HL-60/S4 (cell line): ENCODE results near the gene DUSP22.

Source experiments
- in situ Hi-C: fragments of 300-500 bp; cut with MboI; formaldehyde crosslinking; loops from 2 replicates; pipeline ENCODE4 v1.14.3; 2022; ENCODE audit warnings: low sequenced_read_pairs

Gene DUSP22

DNA sequence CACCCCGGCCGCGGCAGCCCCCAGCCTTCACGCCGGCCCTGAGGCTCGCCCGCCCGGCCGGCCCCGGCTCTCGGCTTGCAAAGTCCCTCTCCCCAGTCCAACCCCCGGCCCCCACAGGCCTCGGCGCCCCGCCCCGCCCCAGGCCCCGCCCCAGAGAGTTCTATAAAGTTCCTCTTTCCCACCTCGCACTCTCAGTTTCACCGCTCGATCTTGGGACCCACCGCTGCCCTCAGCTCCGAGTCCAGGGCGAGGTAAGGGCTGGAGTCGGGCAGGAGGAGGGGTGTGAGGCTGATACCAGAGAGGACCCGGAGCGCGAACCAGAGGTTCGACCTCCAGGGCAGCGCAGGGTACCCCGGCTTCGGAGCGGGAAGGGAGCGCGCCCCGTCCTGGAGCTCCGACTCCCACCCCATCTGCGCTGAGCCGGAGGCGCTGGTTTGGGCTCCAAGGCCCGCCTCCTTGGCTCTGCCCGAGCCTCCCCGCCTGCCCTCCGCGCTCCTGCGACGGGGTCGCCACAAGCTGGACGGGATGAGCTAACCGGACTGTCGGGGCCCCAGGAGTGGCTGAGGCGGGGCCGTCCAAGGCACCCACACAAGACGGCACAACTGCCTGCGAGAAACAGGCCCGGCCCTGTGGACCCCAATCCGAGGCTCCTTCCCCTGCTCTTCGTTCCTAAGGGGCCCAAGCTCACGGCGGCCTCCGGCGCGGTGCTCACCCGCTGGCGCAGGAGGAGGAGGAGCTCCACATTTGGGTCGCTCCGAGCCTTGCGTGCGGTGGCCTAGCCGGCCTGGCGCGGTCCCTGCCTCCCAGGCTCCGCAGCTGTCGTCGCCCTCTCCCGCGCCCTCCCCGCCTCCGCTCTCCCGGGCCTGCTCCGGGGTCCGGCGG lies 99.5 kb downstream of the DUSP22 start, which contains the start of gene IRF4:
TSS of gene IRF4 (plus strand) at position 194 of the 882 bp plus-strand sequence. CDS start 1,401 bp downstream, outside the sequence.
- in situ Hi-C loops: no loop called here

DNA sequence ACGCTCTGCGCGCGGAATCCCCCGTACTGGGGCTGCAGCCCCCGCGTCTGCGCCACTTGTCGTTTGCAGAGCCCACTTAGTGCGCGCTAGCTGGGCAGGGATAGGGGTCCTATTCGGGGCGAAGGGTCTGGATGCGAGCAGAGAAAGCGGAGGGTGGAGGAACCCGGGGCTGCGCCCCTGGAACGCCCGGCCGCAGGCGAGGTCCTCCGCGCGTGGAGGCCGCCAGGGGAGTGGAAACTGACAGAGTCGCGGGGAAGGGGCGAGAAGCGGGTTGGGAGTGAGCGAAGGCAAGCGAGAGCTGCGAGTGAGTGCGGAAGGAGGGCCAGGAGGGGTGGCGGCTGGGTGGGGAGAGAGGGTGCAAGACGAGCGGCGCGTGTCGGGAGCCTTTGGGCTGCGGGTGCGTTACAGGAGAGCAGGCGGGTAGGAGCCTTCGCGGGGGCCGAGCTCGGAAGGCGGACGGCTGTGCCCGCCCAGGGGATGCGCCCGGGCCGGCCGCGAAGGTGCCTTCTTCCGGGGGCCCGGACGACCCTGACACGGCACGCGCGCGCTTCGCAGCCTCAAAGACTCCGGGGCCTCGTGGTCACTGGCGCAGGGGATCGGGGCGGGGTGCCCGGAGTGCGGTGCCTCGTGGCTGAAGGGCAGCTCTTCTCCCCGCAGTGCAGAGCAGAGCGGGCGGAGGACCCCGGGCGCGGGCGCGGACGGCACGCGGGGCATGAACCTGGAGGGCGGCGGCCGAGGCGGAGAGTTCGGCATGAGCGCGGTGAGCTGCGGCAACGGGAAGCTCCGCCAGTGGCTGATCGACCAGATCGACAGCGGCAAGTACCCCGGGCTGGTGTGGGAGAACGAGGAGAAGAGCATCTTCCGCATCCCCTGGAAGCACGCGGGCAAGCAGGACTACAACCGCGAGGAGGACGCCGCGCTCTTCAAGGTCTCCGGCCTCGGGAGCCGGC lies 100.4 kb downstream of the DUSP22 start:
- in situ Hi-C loops: no loop called here

- in situ Hi-C loops: no loop called here
Observed at GRCh38 chr6:393391-394221, 101.3 kb downstream of the DUSP22 start.

- in situ Hi-C loops: no loop called here
Observed at GRCh38 chr6:394641-395289, 102.5 kb downstream of the DUSP22 start.

GRCh38 chr6:395432-396125 lies 103.3 kb downstream of the DUSP22 start:
- in situ Hi-C loops: no loop called here

DNA sequence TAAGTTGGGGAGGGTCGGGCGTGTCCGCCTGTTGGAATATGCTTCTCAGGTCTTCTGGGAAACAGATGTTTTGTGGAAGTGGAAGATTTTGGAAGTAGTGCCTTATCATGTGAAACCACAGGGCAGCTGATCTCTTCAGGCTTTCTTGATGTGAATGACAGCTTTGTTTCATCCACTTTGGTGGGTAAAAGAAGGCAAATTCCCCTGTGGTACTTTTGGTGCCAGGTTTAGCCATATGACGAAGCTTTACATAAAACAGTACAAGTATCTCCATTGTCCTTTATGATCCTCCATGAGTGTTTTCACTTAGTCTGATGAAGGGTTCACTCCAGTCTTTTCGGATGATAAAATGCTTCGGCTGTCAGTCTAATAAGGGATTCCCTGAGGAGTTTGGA lies 103.8 kb downstream of the DUSP22 start:
- in situ Hi-C loops: no loop called here

- in situ Hi-C loops: no loop called here
Observed at GRCh38 chr6:397056-397455, 104.8 kb downstream of the DUSP22 start.

DNA sequence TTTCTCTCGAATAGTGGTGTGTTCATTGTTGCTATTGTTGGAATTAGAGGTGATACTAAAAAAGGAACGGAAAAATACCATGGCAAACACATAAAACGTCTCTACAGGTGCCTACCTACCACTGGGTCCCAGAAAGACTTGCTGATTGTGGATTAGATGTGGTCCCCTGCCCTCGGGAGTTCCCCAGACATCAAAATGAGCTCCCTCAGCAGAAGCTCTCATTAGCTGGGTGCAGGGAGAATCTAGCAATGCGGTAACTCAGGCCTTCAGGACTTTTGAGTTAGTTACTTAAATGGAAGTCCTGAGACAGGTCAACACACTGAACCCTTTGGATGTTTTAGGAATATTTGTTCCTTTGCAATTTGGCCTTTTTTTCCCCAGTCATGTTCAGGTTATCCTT lies 105.3 kb downstream of the DUSP22 start:
- in situ Hi-C loops: no loop called here

DNA sequence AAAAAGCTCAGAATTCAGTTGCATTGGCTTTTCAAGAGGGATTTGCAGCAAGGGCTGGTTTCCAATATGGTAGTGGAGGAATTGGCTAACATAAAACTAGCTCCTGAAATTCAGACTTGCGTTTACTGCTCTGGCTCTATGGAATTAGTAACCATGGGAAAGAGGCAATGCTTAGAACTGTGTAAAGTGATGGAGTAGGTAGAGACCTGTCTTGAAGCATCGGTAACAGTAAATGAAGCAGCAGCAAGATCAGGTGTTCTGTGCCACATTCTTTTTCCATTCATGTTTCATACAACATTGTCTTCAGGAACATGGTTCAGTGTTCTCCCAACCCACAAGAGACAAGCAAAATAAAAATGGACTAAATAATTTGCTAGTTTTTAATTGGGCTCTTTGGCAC lies 105.8 kb downstream of the DUSP22 start:
- in situ Hi-C loops: no loop called here

DNA sequence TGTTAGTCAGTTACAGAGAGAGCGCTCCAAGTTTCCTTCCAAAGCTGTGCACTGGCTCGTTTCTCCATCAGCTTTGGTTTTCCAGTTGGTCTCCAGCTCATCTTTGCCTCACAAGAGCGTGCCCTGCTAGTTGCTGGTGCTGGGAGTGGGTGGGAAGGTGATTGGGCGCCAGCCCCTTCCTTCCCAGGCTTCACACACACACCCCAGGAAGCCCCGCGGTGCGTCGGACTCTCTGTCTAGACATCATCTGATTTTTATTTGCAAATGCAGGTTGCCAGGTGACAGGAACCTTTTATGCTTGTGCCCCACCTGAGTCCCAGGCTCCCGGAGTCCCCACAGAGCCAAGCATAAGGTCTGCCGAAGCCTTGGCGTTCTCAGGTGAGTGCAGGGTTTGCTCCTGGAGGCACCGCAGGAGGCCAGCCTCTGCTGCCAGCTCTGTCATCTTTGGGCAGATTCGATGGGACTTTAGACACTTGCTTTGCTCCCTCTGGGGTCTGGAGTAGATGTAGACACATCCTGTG lies 106.3 kb downstream of the DUSP22 start:
- in situ Hi-C loops: no loop called here

- in situ Hi-C loops: no loop called here
Observed at GRCh38 chr6:399785-400534, 107.7 kb downstream of the DUSP22 start.

DNA sequence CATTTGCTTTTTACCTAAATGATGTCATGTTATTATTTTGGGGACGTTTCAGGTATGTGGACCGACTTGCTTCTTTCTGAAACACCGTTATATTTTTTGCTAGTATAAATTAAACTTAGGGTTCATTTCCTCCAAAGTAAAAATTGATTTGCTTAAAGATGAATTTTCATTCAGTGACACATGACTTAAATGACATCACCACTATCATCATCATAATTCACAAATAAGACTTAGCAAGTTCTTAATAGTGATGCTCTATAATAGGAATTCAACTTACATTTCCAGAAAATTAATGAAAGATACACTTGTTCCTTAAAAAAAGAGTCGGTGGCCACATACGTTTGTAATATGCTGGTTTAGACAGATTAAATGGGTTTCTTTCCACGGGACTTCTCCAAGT lies 108.5 kb downstream of the DUSP22 start:
- in situ Hi-C loops: no loop called here
